HCT116 (cell line): Measurements from ENCODE around the gene RIMKLA. TPM values are rescaled to one million over a fixed set of nuclear protein-coding genes. Genes with fewer than 3 reads are reported as not detected.
A peak's percentile ranks its signal among the peaks of the same experiment; 100 is the strongest.

Experiments
- ATAC-seq: fragments of 200-7000 bp; cut with Tn5 transposase; 2 replicates; pipeline ENCODE4 v1.9.1; 2020; ENCODE audit warnings: mild to moderate bottlenecking, moderate library complexity
- BruUV-seq: library from RNA; stranded (reverse); fragments of 400-500 nt; replicated peaks from 2 replicates; lab custom pipeline; 2021; lab: Mats Ljungman, UMichigan
- CTCF ChIA-PET: fragments of 300-600 bp; sonication (Branson Sonifier 250); formaldehyde crosslinking; loops from one replicate; lab custom pipeline; 2021; ENCODE audit warnings: antibody characterized with exemption; lab: Charles Lee
- POLR2A ChIA-PET: fragments of 300-600, 350-600 bp; sonication (Branson Sonifier 250); formaldehyde crosslinking; loops from one replicate; lab custom pipeline; 2021; ENCODE audit warnings: antibody characterized with exemption; lab: Charles Lee
- RAD21 ChIA-PET, 2 experiments: fragments of 300-600 bp; sonication (Branson Sonifier 250); formaldehyde crosslinking; loops; one replicate each; lab custom pipeline; 2023; ENCODE audit warnings: low total read pairs in 2 of 2; ENCODE audit not compliant: uncharacterized antibody in 2 of 2, unreplicated experiment in 2 of 2, low non-redundant PET in 1 of 2; lab: Charles Lee
- DNase-seq: peaks from one replicate; pipeline ENCODE4 v3.0.0-alpha.2; 2010; ENCODE audit warnings: low read depth, low spot score
- H2AFZ ChIP-seq: fragments of 200-600 bp; shearing (Covaris generic), sonication (generic); 2 replicates; pipeline ENCODE4 v1.6.1; 2017; ENCODE audit warnings: low read depth, mixed run types, mixed read lengths, antibody characterized with exemption, low read length; ENCODE audit not compliant: poor library complexity, severe bottlenecking
- H3K27ac ChIP-seq: 2 replicates; pipeline ENCODE4 v1.5.1; 2012; ENCODE audit warnings: low read depth, low read length
- H3K27me3 ChIP-seq: fragments of 200-600 bp; sonication (generic); 2 replicates; pipeline ENCODE4 v1.6.1; 2016; ENCODE audit warnings: mixed run types, low read length, mixed read lengths; ENCODE audit not compliant: insufficient read depth
- H3K36me3 ChIP-seq, 2 experiments: fragments of 200-500 bp in 1 of 2; fragments of 200-600 bp in 1 of 2; sonication (Bioruptor generic) in 1 of 2; sonication (generic) in 1 of 2; 2 replicates each; pipeline versions ENCODE4 v1.5.1 to v1.6.1; 2014 to 2016; ENCODE audit warnings: low read length in 2 of 2, inconsistent platforms in 1 of 2, mixed read lengths in 1 of 2, mixed run types in 1 of 2; ENCODE audit not compliant: insufficient read depth in 2 of 2, control insufficient read depth in 1 of 2
- H3K4me1 ChIP-seq, 2 experiments: fragments of 200-600 bp in 1 of 2; sonication (generic) in 1 of 2; 2 replicates each; pipeline versions ENCODE4 v1.5.1 to v1.6.1; 2012 to 2017; ENCODE audit warnings: low read length in 2 of 2, inconsistent platforms in 1 of 2, mild to moderate bottlenecking in 1 of 2, mixed read lengths in 1 of 2, mixed run types in 1 of 2, moderate library complexity in 1 of 2; ENCODE audit not compliant: insufficient read depth in 2 of 2, control insufficient read depth in 1 of 2
- H3K4me2 ChIP-seq: fragments of 200-600 bp; sonication (generic); 2 replicates; pipeline ENCODE4 v1.6.1; 2017; ENCODE audit warnings: mixed run types, low read length, mixed read lengths
- H3K4me3 ChIP-seq, 2 experiments: fragments of 200-600 bp in 1 of 2; sonication (generic) in 1 of 2; replicated peaks in 1 of 2; 2 replicates each; pipeline ENCODE4 v1.5.1; 2011 to 2016; ENCODE audit warnings: low read length in 2 of 2, control low read depth in 1 of 2, low read depth in 1 of 2, mild to moderate bottlenecking in 1 of 2, mixed read lengths in 1 of 2, mixed run types in 1 of 2
- H3K79me2 ChIP-seq: fragments of 200-600 bp; sonication (generic); 2 replicates; pipeline ENCODE4 v1.6.1; 2017; ENCODE audit warnings: mild to moderate bottlenecking, mixed run types, low read length, moderate library complexity, mixed read lengths; ENCODE audit not compliant: insufficient read depth
- H3K9ac ChIP-seq: fragments of 200-600 bp; sonication (generic); 2 replicates; pipeline ENCODE4 v1.6.1; 2016; ENCODE audit warnings: low read length, mixed read lengths
- H3K9me2 ChIP-seq: fragments of 200-600 bp; sonication (generic), shearing (Covaris generic); 2 replicates; pipeline ENCODE4 v1.6.1; 2017; ENCODE audit warnings: mixed run types, mild to moderate bottlenecking, moderate library complexity; ENCODE audit not compliant: insufficient read depth
- H3K9me3 ChIP-seq, 2 experiments: fragments of 200-500 bp in 1 of 2; fragments of 200-600 bp in 1 of 2; sonication (Bioruptor generic) in 1 of 2; sonication (generic) in 1 of 2; 2 replicates each; pipeline ENCODE4 v1.6.1; 2014 to 2017; ENCODE audit warnings: low read length in 2 of 2, mixed read lengths in 2 of 2, inconsistent platforms in 1 of 2, low read depth in 1 of 2, mild to moderate bottlenecking in 1 of 2, mixed run types in 1 of 2, moderate library complexity in 1 of 2; ENCODE audit not compliant: control insufficient read depth in 1 of 2, insufficient read depth in 1 of 2
- H4K20me1 ChIP-seq: fragments of 200-600 bp; sonication (generic), shearing (Covaris generic); 2 replicates; pipeline ENCODE4 v1.6.1; 2017; ENCODE audit warnings: mixed run types, mild to moderate bottlenecking, moderate library complexity; ENCODE audit not compliant: insufficient read depth
- SIN3A ChIP-seq: IDR thresholded peaks from 2 replicates; pipeline ENCODE4 v1.6.1; 2012; ENCODE audit warnings: low read depth
- SP1 ChIP-seq: IDR thresholded peaks from 2 replicates; pipeline ENCODE4 v1.6.1; 2012; ENCODE audit warnings: low read depth
- intact Hi-C: fragments of 100-400 bp; cut with micrococcal nuclease; formaldehyde crosslinking; loops from 2 replicates; pipeline ENCODE4 v1.10.0; 2022
- total RNA-seq: library from RNA; stranded (reverse); gene quantifications from one replicate; pipeline ENCODE4 v1.2.1, GENCODE V29; 2021; ENCODE audit not compliant: unreplicated experiment
- TF ChIP-seq, protein P1 (sequence below), 3 experiments: fragments of 200-600 bp in 1 of 3; sonication (generic) in 1 of 3; IDR thresholded peaks in 2 of 3; conservative IDR thresholded peaks in 1 of 3; 2 replicates each; pipeline ENCODE4 v1.5.1; 2012 to 2017; ENCODE audit warnings: low read depth in 2 of 3, low read length in 2 of 3, antibody characterized with exemption in 1 of 3, borderline replicate concordance in 1 of 3, control low read depth in 1 of 3, mild to moderate bottlenecking in 1 of 3, mixed read lengths in 1 of 3, mixed run types in 1 of 3, moderate library complexity in 1 of 3; ENCODE audit not compliant: insufficient read depth in 1 of 3
- TF ChIP-seq, protein P2 (sequence below): IDR thresholded peaks from 2 replicates; pipeline ENCODE4 v1.6.1; 2012

The RIMKLA gene
- total RNA-seq, 1 experiment from 2014 or later, result 4.9 TPM

DNA sequence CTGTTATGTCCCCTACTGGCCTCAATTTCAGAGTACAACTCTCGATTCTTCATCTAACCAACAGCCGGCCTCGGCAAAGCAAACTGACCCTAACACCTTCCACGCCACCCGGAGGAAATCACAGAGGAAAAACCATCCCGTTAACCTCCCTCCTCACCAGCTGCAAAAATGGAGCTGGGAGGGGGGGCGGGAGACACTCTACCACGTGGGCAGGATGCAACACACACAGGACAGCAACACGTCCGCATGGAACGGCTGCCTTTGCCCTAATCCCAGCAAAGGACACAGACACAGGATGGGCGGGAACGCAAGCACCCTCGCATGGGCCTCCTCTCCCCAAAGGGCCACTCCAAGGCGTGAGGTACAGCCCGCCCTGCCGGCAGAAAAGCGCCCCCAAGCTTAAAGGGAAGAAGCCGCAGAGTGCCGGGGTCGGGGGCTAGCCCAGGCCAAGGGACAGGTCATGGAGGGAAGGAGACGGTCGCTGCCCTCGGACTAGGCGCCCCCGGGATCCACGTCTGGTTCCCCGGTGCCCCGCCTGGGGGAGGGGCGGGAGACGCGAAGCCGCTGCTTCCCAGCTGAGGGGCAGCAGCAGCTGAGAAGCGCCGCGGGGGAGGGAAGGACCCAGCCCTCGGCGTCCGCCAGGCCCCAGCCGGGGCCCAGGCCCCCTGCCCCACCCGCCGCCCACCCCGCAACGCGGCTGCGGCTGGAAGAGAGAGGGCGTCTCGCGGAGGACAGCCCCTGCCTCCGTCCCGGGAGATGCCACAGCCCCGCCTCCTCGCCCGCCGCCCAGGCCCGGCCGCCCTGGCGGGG lies 46.1 kb upstream of the RIMKLA start:
- ChIA-PET POLR2A (interaction anchor here (1.3 kb wide), 1 partner anchor 18 kb away, joined by 4 read pairs; no protein-coding TSS in a partner anchor), CTCF (no interaction called here), RAD21 (no interaction called here)
- Histone ChIP-seq H3K27ac (peak overlapping the region; percentile 85), H3K4me3 (peak overlapping the region; percentile 64 to 95), H3K36me3 (no peaks in the 10 kb centered on the region), H2AFZ (no peak overlapping the region), H3K9me2 (no peaks in the 10 kb centered on the region), H3K79me2 (peaks cover 60% of the 10 kb centered on the region), H3K9ac (peak overlapping the region; percentile 71), H4K20me1 (peaks cover 19% of the 10 kb centered on the region), H3K4me1 (peaks cover 0 to 15% of the 10 kb centered on the region in 2 experiments; a peak in 3 of 4 replicates), H3K9me3 (no peaks in the 10 kb centered on the region), H3K27me3 (no peaks in the 10 kb centered on the region), H3K4me2 (peak overlapping the region; percentile 81)
- peak; percentile 72 for ATAC-seq
- peak; percentile 31 for DNase-seq
- intact Hi-C loops, result loop anchor here (5.0 kb wide), 1 partner anchor 123 kb away; the partner anchor contains the start of genes PPCS and ZMYND12
- BruUV-seq, result no TSS peak
- TF ChIP-seq SIN3A (peak; percentile 26; the same call in 1 of the 2 replicates), SP1 (no peak)
- TF ChIP-seq, protein P1, sequence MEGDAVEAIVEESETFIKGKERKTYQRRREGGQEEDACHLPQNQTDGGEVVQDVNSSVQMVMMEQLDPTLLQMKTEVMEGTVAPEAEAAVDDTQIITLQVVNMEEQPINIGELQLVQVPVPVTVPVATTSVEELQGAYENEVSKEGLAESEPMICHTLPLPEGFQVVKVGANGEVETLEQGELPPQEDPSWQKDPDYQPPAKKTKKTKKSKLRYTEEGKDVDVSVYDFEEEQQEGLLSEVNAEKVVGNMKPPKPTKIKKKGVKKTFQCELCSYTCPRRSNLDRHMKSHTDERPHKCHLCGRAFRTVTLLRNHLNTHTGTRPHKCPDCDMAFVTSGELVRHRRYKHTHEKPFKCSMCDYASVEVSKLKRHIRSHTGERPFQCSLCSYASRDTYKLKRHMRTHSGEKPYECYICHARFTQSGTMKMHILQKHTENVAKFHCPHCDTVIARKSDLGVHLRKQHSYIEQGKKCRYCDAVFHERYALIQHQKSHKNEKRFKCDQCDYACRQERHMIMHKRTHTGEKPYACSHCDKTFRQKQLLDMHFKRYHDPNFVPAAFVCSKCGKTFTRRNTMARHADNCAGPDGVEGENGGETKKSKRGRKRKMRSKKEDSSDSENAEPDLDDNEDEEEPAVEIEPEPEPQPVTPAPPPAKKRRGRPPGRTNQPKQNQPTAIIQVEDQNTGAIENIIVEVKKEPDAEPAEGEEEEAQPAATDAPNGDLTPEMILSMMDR (IDR thresholded peaks at IDR 0.05 in 2 of 3, conservative IDR thresholded peaks at IDR 0.05 in 1 of 3; ENCODE audit: borderline replicate concordance in 1 of 3, insufficient read depth in 1 of 3, low read depth in 2 of 3, low read length in 2 of 3), result no peak
- TF ChIP-seq, protein P2, sequence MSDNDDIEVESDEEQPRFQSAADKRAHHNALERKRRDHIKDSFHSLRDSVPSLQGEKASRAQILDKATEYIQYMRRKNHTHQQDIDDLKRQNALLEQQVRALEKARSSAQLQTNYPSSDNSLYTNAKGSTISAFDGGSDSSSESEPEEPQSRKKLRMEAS, result peak; percentile 91
